ENCODE data around the gene PDE6D.
A peak's percentile ranks its signal among the peaks of the same experiment; 100 is the strongest.

The PDE6D gene

GRCh38 chr2:231727621-231728020 lies 53.5 kb downstream of the PDE6D start:
- in situ Hi-C loops (cut with MboI; ENCODE audit: low pct_unique_long_range_greater_than_20kb, low sequenced_read_pairs, unreplicated experiment), result no loop called here
- no peak for TF ChIP-seq CTCF (IDR thresholded peaks at IDR 0.05; ENCODE audit: extremely low read depth, insufficient read depth, missing control alignments)
- no peak for DNase-seq (ENCODE audit: low spot score)

GRCh38 chr2:231726276-231726675 lies 54.8 kb downstream of the PDE6D start:
- DNase-seq (ENCODE audit: low spot score), result no peak
- no peak for TF ChIP-seq CTCF (IDR thresholded peaks at IDR 0.05; ENCODE audit: extremely low read depth, insufficient read depth, missing control alignments)
- in situ Hi-C loops (cut with MboI; ENCODE audit: low pct_unique_long_range_greater_than_20kb, low sequenced_read_pairs, unreplicated experiment), result no loop called here

GRCh38 chr2:231725476-231725875 lies 55.6 kb downstream of the PDE6D start:
- TF ChIP-seq CTCF (IDR thresholded peaks at IDR 0.05; ENCODE audit: extremely low read depth, insufficient read depth, missing control alignments), result no peak
- in situ Hi-C loops (cut with MboI; ENCODE audit: low pct_unique_long_range_greater_than_20kb, low sequenced_read_pairs, unreplicated experiment), result no loop called here

GRCh38 chr2:231722721-231723307 lies 58.3 kb downstream of the PDE6D start:
- DNase-seq (ENCODE audit: low spot score), result no peak
- no peak for TF ChIP-seq CTCF (IDR thresholded peaks at IDR 0.05; ENCODE audit: extremely low read depth, insufficient read depth, missing control alignments)
- in situ Hi-C loops (cut with MboI; ENCODE audit: low pct_unique_long_range_greater_than_20kb, low sequenced_read_pairs, unreplicated experiment), result no loop called here

More at GRCh38 chr2:231725476-231725875, 55.6 kb downstream of the PDE6D start:
- no peak for DNase-seq (ENCODE audit: low spot score)

GRCh38 chr2:231720987-231721966 lies 59.8 kb downstream of the PDE6D start:
- in situ Hi-C loops (cut with MboI; ENCODE audit: low pct_unique_long_range_greater_than_20kb, low sequenced_read_pairs, unreplicated experiment), result no loop called here
- TF ChIP-seq CTCF (IDR thresholded peaks at IDR 0.05; ENCODE audit: extremely low read depth, insufficient read depth, missing control alignments), result no peak
- peak; percentile 64 for DNase-seq (ENCODE audit: low spot score)

GRCh38 chr2:231720292-231720986 lies 60.6 kb downstream of the PDE6D start:
- no peak for DNase-seq (ENCODE audit: low spot score)
- no peak for TF ChIP-seq CTCF (IDR thresholded peaks at IDR 0.05; ENCODE audit: extremely low read depth, insufficient read depth, missing control alignments)
- in situ Hi-C loops (cut with MboI; ENCODE audit: low pct_unique_long_range_greater_than_20kb, low sequenced_read_pairs, unreplicated experiment), result no loop called here
